NB4 (cell line): ENCODE results near the gene CHDH.

Experiments
- MAX ChIP-seq: IDR thresholded peaks from 2 replicates; pipeline ENCODE4 v1.6.1; 2011; ENCODE audit warnings: low read depth, low read length
- POLR2A ChIP-seq: IDR thresholded peaks from 2 replicates; pipeline ENCODE4 v1.6.1; 2011; ENCODE audit warnings: mild to moderate bottlenecking; ENCODE audit not compliant: insufficient read length; ENCODE audit errors: extremely low read depth
- TF ChIP-seq, protein P1 (sequence below): IDR thresholded peaks from one replicate; pipeline ENCODE4 v1.5.1; 2012; ENCODE audit warnings: low read depth, low read length

DNA sequence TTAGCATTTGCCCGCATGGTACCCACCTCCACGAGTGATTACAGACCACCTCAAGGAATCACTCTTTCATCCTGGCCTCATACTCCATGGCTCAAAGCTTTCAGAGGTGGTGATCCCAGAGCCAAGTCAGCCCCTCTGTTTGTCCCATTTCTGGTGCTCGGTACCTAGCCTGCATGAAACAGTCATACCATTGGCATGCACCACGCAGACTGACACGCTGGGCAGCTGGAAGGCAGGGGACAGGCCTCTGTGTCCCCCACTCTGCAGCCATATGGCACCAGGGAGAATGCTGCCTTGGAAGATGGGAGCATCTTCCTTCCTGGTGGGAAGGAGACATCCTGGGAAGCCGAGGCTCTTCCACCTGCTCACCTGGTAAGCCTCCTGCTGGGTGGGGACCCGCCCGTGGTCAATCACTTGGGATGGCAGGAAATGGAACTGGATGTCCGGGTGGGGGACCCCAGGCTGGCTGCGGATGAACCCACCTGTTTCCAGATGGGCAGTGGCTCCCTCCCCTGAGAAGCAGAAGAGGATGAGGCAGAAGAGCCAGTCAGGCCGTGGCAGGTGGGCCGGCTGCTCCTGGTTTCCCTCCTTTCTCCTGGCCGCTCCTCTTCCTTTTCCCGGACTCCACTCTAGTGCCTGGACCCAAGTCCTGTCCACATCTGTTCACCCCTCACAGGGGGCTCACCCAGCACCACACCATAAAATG, 26.9 kb downstream of the CHDH start:
- TF ChIP-seq POLR2A (no peak), MAX (no peak)
- TF ChIP-seq, protein P1, sequence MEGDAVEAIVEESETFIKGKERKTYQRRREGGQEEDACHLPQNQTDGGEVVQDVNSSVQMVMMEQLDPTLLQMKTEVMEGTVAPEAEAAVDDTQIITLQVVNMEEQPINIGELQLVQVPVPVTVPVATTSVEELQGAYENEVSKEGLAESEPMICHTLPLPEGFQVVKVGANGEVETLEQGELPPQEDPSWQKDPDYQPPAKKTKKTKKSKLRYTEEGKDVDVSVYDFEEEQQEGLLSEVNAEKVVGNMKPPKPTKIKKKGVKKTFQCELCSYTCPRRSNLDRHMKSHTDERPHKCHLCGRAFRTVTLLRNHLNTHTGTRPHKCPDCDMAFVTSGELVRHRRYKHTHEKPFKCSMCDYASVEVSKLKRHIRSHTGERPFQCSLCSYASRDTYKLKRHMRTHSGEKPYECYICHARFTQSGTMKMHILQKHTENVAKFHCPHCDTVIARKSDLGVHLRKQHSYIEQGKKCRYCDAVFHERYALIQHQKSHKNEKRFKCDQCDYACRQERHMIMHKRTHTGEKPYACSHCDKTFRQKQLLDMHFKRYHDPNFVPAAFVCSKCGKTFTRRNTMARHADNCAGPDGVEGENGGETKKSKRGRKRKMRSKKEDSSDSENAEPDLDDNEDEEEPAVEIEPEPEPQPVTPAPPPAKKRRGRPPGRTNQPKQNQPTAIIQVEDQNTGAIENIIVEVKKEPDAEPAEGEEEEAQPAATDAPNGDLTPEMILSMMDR: no peak
